ENCODE results near the gene CDKL2. TPM values are rescaled to one million over a fixed set of nuclear protein-coding genes. Genes with fewer than 3 reads are reported as not detected.
"Not testable (repeated sequence)": the region's sequence is repeated elsewhere in the genome, so short reads cannot be mapped to it uniquely, and the experiment has no call there.

Gene CDKL2
- total and polyA plus RNA-seq, 8 donors, result 0.19 to 11.6 (median 0.52) TPM; not detected in 2

GRCh38 chr4:75545526-75545925 is 84.8 kb downstream of the CDKL2 start:
- WGBS, 5 donors, result 83 to 95% (median 94%) methylated on average over 4 to 5 of the region's 5 CpGs
- Histone ChIP-seq H3K9me3 (no peaks in the 10 kb centered on the region), H3K27me3 (no peaks in the 10 kb centered on the region), H3K27ac (no peak overlapping the region), H3K4me3 (no peak overlapping the region), H3K4me1 (no peaks in the 10 kb centered on the region), H3K36me3 (peaks cover 0 to 46% (median 32%) of the 10 kb centered on the region in 4 donors)
- intact Hi-C loops (cut with DNase I; ENCODE audit: low total_unique reads), result no loop called here
- no peak for DNase-seq
- no peak for TF ChIP-seq EP300 (IDR thresholded peaks at IDR 0.05)
- TF ChIP-seq POLR2A (IDR thresholded peaks at IDR 0.05), result no peak
- no peak for TF ChIP-seq CTCF (IDR thresholded peaks at IDR 0.05)

- no peak for DNase-seq
Observed at GRCh38 chr4:75544870-75545269, 85.5 kb downstream of the CDKL2 start.

GRCh38 chr4:75544220-75544619 is 86.1 kb downstream of the CDKL2 start:
- H3K9me3 ChIP-seq; intact Hi-C loops (cut with DNase I; ENCODE audit: low total_unique reads); H3K4me1 ChIP-seq; DNase-seq; H3K4me3 ChIP-seq; H3K27ac ChIP-seq; H3K27me3 ChIP-seq: not testable (repeated sequence)
- 90 to 95% (median 94%) methylated on average over 8 of the region's 8 CpGs for WGBS, 5 donors
- peaks cover 0 to 56% (median 39%) of the 10 kb centered on the region in 4 donors for H3K36me3 ChIP-seq

More at GRCh38 chr4:75544870-75545269, 85.5 kb downstream of the CDKL2 start:
- Histone ChIP-seq H3K9me3 (no peaks in the 10 kb centered on the region), H3K36me3 (peaks cover 0 to 50% (median 35%) of the 10 kb centered on the region in 4 donors), H3K27me3 (no peaks in the 10 kb centered on the region), H3K4me3 (no peak overlapping the region), H3K27ac (no peak overlapping the region), H3K4me1 (no peaks in the 10 kb centered on the region)
- TF ChIP-seq POLR2A (IDR thresholded peaks at IDR 0.05) (no peak), EP300 (IDR thresholded peaks at IDR 0.05) (no peak), POLR2AphosphoS5 (IDR thresholded peaks at IDR 0.05) (no peak), CTCF (IDR thresholded peaks at IDR 0.05) (no peak)
- intact Hi-C loops (cut with DNase I; ENCODE audit: low total_unique reads), result no loop called here
- 92 to 100% (median 96%) methylated on average over 3 of the region's 3 CpGs for WGBS, 5 donors

- H3K27ac ChIP-seq, result no peak overlapping the region
- no peak overlapping the region for H3K4me3 ChIP-seq
- no peaks in the 10 kb centered on the region for H3K4me1 ChIP-seq
- no peak for DNase-seq
- intact Hi-C loops (cut with DNase I; ENCODE audit: low total_unique reads), result no loop called here
- H3K27me3 ChIP-seq, result no peaks in the 10 kb centered on the region
- H3K9me3 ChIP-seq, result no peaks in the 10 kb centered on the region
- H3K36me3 ChIP-seq, result peaks cover 0 to 68% (median 43%) of the 10 kb centered on the region in 4 donors
- no peak for TF ChIP-seq CTCF (IDR thresholded peaks at IDR 0.05)
- no peak for TF ChIP-seq EP300 (IDR thresholded peaks at IDR 0.05)
- no peak for TF ChIP-seq POLR2A (IDR thresholded peaks at IDR 0.05)
- no peak for TF ChIP-seq POLR2AphosphoS5 (IDR thresholded peaks at IDR 0.05)
Observed at GRCh38 chr4:75542824-75543223, 87.5 kb downstream of the CDKL2 start.

GRCh38 chr4:75537308-75537707 is 93.0 kb downstream of the CDKL2 start:
- H3K4me3 ChIP-seq; H3K27ac ChIP-seq; H3K27me3 ChIP-seq; intact Hi-C loops (cut with DNase I; ENCODE audit: low total_unique reads); H3K4me1 ChIP-seq; DNase-seq: not testable (repeated sequence)
- peaks cover 0 to 13% (median 3%) of the 10 kb centered on the region in 4 donors for H3K9me3 ChIP-seq
- 83 to 93% (median 91%) methylated on average over 6 of the region's 6 CpGs for WGBS, 5 donors
- H3K36me3 ChIP-seq, result peaks cover 0 to 52% (median 34%) of the 10 kb centered on the region in 4 donors

GRCh38 chr4:75533926-75534325 is 96.4 kb downstream of the CDKL2 start:
- DNase-seq; H3K27ac ChIP-seq; H3K4me3 ChIP-seq; H3K27me3 ChIP-seq; intact Hi-C loops (cut with DNase I; ENCODE audit: low total_unique reads); H3K4me1 ChIP-seq: not testable (repeated sequence)
- Histone ChIP-seq H3K36me3 (peaks cover 9 to 59% (median 49%) of the 10 kb centered on the region in 4 donors), H3K9me3 (peaks cover 0 to 21% (median 3%) of the 10 kb centered on the region in 4 donors)

- H3K27me3 ChIP-seq; H3K27ac ChIP-seq; intact Hi-C loops (cut with DNase I; ENCODE audit: low total_unique reads); H3K4me3 ChIP-seq; H3K4me1 ChIP-seq; DNase-seq: not testable (repeated sequence)
- 95 to 99% (median 97%) methylated on average over 4 of the region's 4 CpGs for WGBS, 5 donors
- peaks cover 9 to 59% (median 53%) of the 10 kb centered on the region in 4 donors for H3K36me3 ChIP-seq
- H3K9me3 ChIP-seq, result peaks cover 0 to 21% (median 3%) of the 10 kb centered on the region in 4 donors
Observed at GRCh38 chr4:75533339-75533887, 96.9 kb downstream of the CDKL2 start.

- 74 to 98% (median 97%) methylated on average over 7 of the region's 7 CpGs for WGBS, 5 donors
- H3K4me1 ChIP-seq; DNase-seq; H3K27me3 ChIP-seq; H3K27ac ChIP-seq; H3K4me3 ChIP-seq; intact Hi-C loops (cut with DNase I; ENCODE audit: low total_unique reads): not testable (repeated sequence)
- peaks cover 9 to 70% (median 69%) of the 10 kb centered on the region in 4 donors for H3K36me3 ChIP-seq
- H3K9me3 ChIP-seq, result peaks cover 0 to 21% (median 3%) of the 10 kb centered on the region in 4 donors
Observed at GRCh38 chr4:75531536-75532143, 98.7 kb downstream of the CDKL2 start.
